LoVo (cell line): ENCODE data around the gene NEK11.
"Not testable (repeated sequence)": the region's sequence is repeated elsewhere in the genome, so short reads cannot be mapped to it uniquely, and the experiment has no call there.

Experiments used
- DNase-seq: peaks from one replicate; pipeline ENCODE4 v3.0.0-alpha.2; 2016; ENCODE audit warnings: low spot score

The NEK11 gene

GRCh38 chr3:131042271-131042985 is 15.8 kb downstream of the NEK11 start:
- DNase-seq: not testable (repeated sequence)

- DNase-seq: no peak
Observed at GRCh38 chr3:131047582-131047981, 20.9 kb downstream of the NEK11 start.

GRCh38 chr3:131048030-131048429 is 21.4 kb downstream of the NEK11 start:
- DNase-seq: no peak

GRCh38 chr3:131050001-131050400 is 23.3 kb downstream of the NEK11 start:
- DNase-seq: no peak

- DNase-seq: no peak
Observed at GRCh38 chr3:131053043-131053859, 26.6 kb downstream of the NEK11 start.

GRCh38 chr3:131067983-131068382 is 41.3 kb downstream of the NEK11 start:
- no peak for DNase-seq

GRCh38 chr3:131072099-131072559 is 45.5 kb downstream of the NEK11 start:
- no peak for DNase-seq

GRCh38 chr3:131072845-131073244 is 46.2 kb downstream of the NEK11 start:
- no peak for DNase-seq

GRCh38 chr3:131075632-131076328 is 49.1 kb downstream of the NEK11 start:
- DNase-seq: no peak

- no peak for DNase-seq
Observed at GRCh38 chr3:131077904-131078303, 51.2 kb downstream of the NEK11 start.

GRCh38 chr3:131079086-131079485 is 52.4 kb downstream of the NEK11 start:
- no peak for DNase-seq

- no peak for DNase-seq
Observed at GRCh38 chr3:131081224-131081623, 54.5 kb downstream of the NEK11 start.

- DNase-seq: no peak
Observed at GRCh38 chr3:131082246-131082645, 55.6 kb downstream of the NEK11 start.

GRCh38 chr3:131082871-131083863 is 56.5 kb downstream of the NEK11 start:
- no peak for DNase-seq

GRCh38 chr3:131091768-131092167 is 65.1 kb downstream of the NEK11 start:
- DNase-seq: no peak

GRCh38 chr3:131107637-131108433 is 81.2 kb downstream of the NEK11 start:
- DNase-seq: peak; percentile 7

GRCh38 chr3:131109156-131109555 is 82.5 kb downstream of the NEK11 start:
- peak; percentile 27 for DNase-seq

GRCh38 chr3:131110087-131110486 is 83.4 kb downstream of the NEK11 start:
- peak; percentile 67 for DNase-seq

GRCh38 chr3:131114256-131114655 is 87.6 kb downstream of the NEK11 start:
- DNase-seq: no peak

- DNase-seq: no peak
Observed at GRCh38 chr3:131125684-131126083, 99.0 kb downstream of the NEK11 start.

GRCh38 chr3:131140891-131141290 is 114.2 kb downstream of the NEK11 start:
- DNase-seq: no peak
